GM18858 (cell line): ENCODE data around the gene NABP2.
"Not testable (repeated sequence)": the region's sequence is repeated elsewhere in the genome, so short reads cannot be mapped to it uniquely, and the experiment has no call there.

Source experiments
- ATAC-seq: cut with Tn5 transposase; IDR thresholded peaks from one replicate; pipeline ENCODE4 v1.9.1; 2021; ENCODE audit not compliant: unreplicated experiment

NABP2 gene

GRCh38 chr12:56271031-56271430 lies 46.9 kb downstream of the NABP2 start:
- ATAC-seq: no peak

- ATAC-seq: not testable (repeated sequence)
Measured at GRCh38 chr12:56272468-56272867, 48.3 kb downstream of the NABP2 start.

GRCh38 chr12:56274299-56274698 lies 50.2 kb downstream of the NABP2 start:
- no peak for ATAC-seq

- no peak for ATAC-seq
Measured at GRCh38 chr12:56278905-56279304, 54.8 kb downstream of the NABP2 start.
